ENCODE measurements around the gene LZTFL1.

LZTFL1 gene

GRCh38 chr3:45795882-45796765 lies 45.8 kb downstream of the LZTFL1 start, which contains the start of gene SLC6A20:
SLC6A20 (minus strand) TSS chr3:45796536; CDS start chr3:45796419, 117 bp downstream.
- ATAC-seq (replicated peaks) = peak; percentile 67
- peaks cover 5 to 9% of the 10 kb centered on the region in 2 donors for H3K4me1 Mint-ChIP-seq (ENCODE audit: low read depth in 2 of 2)
- peak within 1 kb of the TSS; percentile 57 to 82 for H3K27ac Mint-ChIP-seq
- peak within 1 kb of the TSS; percentile 78 for H3K4me3 Mint-ChIP-seq
- H3K9me3 Mint-ChIP-seq = no peaks in the 10 kb centered on the region
- no peaks in the 10 kb centered on the region for H3K36me3 Mint-ChIP-seq (ENCODE audit: insufficient read depth)
- DNase-seq = no peak
- H3K27me3 Mint-ChIP-seq = peaks cover 61 to 72% of the 10 kb centered on the region in 2 donors

- peaks cover 5 to 9% of the 10 kb centered on the region in 2 donors for H3K4me1 Mint-ChIP-seq (ENCODE audit: low read depth in 2 of 2)
- H3K27me3 Mint-ChIP-seq = peaks cover 66 to 72% of the 10 kb centered on the region in 2 donors
- H3K27ac Mint-ChIP-seq = peak overlapping the region; percentile 57 to 82
- no peaks in the 10 kb centered on the region for H3K9me3 Mint-ChIP-seq
- H3K4me3 Mint-ChIP-seq = peak overlapping the region; percentile 78
- DNase-seq (no peak), ATAC-seq (replicated peaks) (peak; percentile 16)
- no peaks in the 10 kb centered on the region for H3K36me3 Mint-ChIP-seq (ENCODE audit: insufficient read depth)
These were observed 46.4 kb downstream of the LZTFL1 start for GRCh38 chr3:45795509-45795881.

DNA sequence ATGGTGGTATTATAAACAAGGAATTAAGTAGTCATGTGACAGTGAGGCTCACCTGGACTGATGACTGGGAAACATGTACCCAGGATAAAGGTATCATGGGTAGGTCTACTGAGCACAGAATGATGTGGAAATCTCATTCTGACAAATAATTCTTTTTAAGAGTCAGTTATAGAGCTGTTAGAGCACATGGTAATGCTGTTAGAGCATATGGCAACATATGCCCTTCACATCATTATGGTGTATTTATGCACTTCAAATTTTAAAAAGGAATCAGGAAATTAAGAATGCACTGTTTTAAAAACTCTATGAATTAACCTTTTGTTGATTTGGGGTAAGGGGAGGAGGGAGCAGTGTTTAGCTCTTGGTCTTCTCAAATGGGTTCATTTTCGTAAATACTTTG lies 47.3 kb downstream of the LZTFL1 start:
- Mint-ChIP-seq H3K27me3 (peaks cover 64 to 72% of the 10 kb centered on the region in 2 donors), H3K4me1 (ENCODE audit: low read depth in 2 of 2) (peaks cover 5 to 9% of the 10 kb centered on the region in 2 donors), H3K36me3 (ENCODE audit: insufficient read depth) (no peaks in the 10 kb centered on the region), H3K9me3 (no peaks in the 10 kb centered on the region), H3K4me3 (no peak overlapping the region), H3K27ac (no peak overlapping the region)
- DNase-seq (no peak), ATAC-seq (replicated peaks) (no peak)

- ATAC-seq (replicated peaks) = no peak
- H3K27ac Mint-ChIP-seq = no peak overlapping the region
- no peaks in the 10 kb centered on the region for H3K36me3 Mint-ChIP-seq (ENCODE audit: insufficient read depth)
- H3K9me3 Mint-ChIP-seq = no peaks in the 10 kb centered on the region
- peaks cover 5 to 9% of the 10 kb centered on the region in 2 donors for H3K4me1 Mint-ChIP-seq (ENCODE audit: low read depth in 2 of 2)
- no peak overlapping the region for H3K4me3 Mint-ChIP-seq
- no peak for DNase-seq
- H3K27me3 Mint-ChIP-seq = peaks cover 59 to 67% of the 10 kb centered on the region in 2 donors
These were observed 47.8 kb downstream of the LZTFL1 start for GRCh38 chr3:45794177-45794560.

GRCh38 chr3:45793482-45794176 lies 48.3 kb downstream of the LZTFL1 start:
- H3K4me1 Mint-ChIP-seq (ENCODE audit: low read depth in 2 of 2) = peaks cover 5 to 9% of the 10 kb centered on the region in 2 donors
- DNase-seq (no peak), ATAC-seq (replicated peaks) (no peak)
- H3K27me3 Mint-ChIP-seq = peaks cover 54 to 62% of the 10 kb centered on the region in 2 donors
- H3K9me3 Mint-ChIP-seq = no peaks in the 10 kb centered on the region
- no peak overlapping the region for H3K27ac Mint-ChIP-seq
- H3K4me3 Mint-ChIP-seq = no peak overlapping the region
- no peaks in the 10 kb centered on the region for H3K36me3 Mint-ChIP-seq (ENCODE audit: insufficient read depth)

DNA sequence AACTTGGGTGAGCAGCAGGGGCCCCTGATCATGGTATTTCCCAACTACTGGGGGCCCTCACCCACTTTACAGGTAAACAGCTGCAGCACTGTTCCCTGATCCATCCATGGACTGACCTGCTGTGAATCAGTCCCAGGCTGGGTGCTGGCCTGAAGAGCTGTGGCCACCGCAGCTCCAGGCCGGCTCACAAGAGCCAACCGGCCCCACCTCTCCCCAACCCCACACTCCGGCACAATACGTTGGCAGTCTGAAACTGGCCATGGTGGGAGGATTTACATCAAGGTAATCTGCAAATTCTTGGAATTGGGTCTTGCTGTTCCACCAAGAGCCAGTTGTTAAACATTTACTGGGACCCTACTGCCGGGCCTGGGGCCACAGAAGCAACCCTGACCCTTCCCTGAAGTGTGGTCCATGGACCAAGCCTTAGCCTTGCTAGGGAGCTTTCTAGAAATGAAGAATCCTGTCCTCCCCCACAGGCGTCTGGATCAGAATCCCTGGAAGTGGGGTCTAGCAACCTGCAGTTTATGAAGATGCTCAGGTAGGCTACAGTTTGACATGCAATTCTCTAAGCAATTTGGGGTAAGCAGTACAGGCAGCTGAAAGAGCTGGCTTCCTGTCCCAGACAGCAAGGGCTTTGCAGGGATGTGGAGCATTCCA lies 49.3 kb downstream of the LZTFL1 start:
- Mint-ChIP-seq H3K4me1 (ENCODE audit: low read depth in 2 of 2) (peaks cover 5 to 9% of the 10 kb centered on the region in 2 donors), H3K27ac (no peak overlapping the region), H3K4me3 (no peak overlapping the region), H3K9me3 (no peaks in the 10 kb centered on the region), H3K36me3 (ENCODE audit: insufficient read depth) (no peaks in the 10 kb centered on the region), H3K27me3 (peaks cover 46 to 54% of the 10 kb centered on the region in 2 donors)
- ATAC-seq (replicated peaks) (no peak), DNase-seq (no peak)

GRCh38 chr3:45792036-45792435 lies 49.9 kb downstream of the LZTFL1 start:
- no peak overlapping the region for H3K4me3 Mint-ChIP-seq
- H3K4me1 Mint-ChIP-seq (ENCODE audit: low read depth in 2 of 2) = peaks cover 5 to 9% of the 10 kb centered on the region in 2 donors
- peak overlapping the region in 1 of 2 donors; percentile 42 for H3K27ac Mint-ChIP-seq
- DNase-seq (no peak), ATAC-seq (replicated peaks) (no peak)
- H3K27me3 Mint-ChIP-seq = peaks cover 46 to 54% of the 10 kb centered on the region in 2 donors
- no peaks in the 10 kb centered on the region for H3K9me3 Mint-ChIP-seq
- H3K36me3 Mint-ChIP-seq (ENCODE audit: insufficient read depth) = no peaks in the 10 kb centered on the region

GRCh38 chr3:45790596-45790995 lies 51.3 kb downstream of the LZTFL1 start:
- DNase-seq (no peak), ATAC-seq (replicated peaks) (no peak)
- Mint-ChIP-seq H3K36me3 (ENCODE audit: insufficient read depth) (no peaks in the 10 kb centered on the region), H3K27ac (no peak overlapping the region), H3K4me3 (no peak overlapping the region), H3K27me3 (peaks cover 34 to 47% of the 10 kb centered on the region in 2 donors), H3K4me1 (ENCODE audit: low read depth in 2 of 2) (peaks cover 4% of the 10 kb centered on the region in 2 donors), H3K9me3 (no peaks in the 10 kb centered on the region)

GRCh38 chr3:45789235-45789812 lies 52.6 kb downstream of the LZTFL1 start:
- no peaks in the 10 kb centered on the region for H3K4me1 Mint-ChIP-seq (ENCODE audit: low read depth in 2 of 2)
- DNase-seq (no peak), ATAC-seq (replicated peaks) (no peak)
- no peak overlapping the region for H3K4me3 Mint-ChIP-seq
- no peaks in the 10 kb centered on the region for H3K36me3 Mint-ChIP-seq (ENCODE audit: insufficient read depth)
- peaks cover 0 to 2% of the 10 kb centered on the region in 2 donors for H3K9me3 Mint-ChIP-seq
- peaks cover 21 to 35% of the 10 kb centered on the region in 2 donors for H3K27me3 Mint-ChIP-seq
- no peak overlapping the region for H3K27ac Mint-ChIP-seq

DNA sequence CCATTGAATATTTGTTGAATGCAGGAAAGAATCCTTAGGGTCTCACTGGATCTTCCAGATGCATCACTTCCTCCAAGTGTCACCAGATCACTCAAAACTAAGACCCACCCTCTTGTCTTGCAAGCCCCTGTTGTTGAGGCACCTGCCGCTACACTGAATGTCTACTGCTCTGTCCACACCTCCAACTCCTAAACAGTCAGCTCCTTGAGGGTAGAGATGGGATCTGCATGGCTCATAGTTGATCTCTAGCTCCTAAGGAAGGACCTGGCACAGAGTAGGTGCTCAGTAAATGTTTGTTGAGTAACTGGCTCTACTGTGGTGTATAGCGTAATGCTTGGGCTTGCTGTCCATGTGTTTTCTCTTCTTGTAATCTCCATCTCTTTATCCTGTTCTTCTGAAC lies 54.4 kb downstream of the LZTFL1 start:
- H3K36me3 Mint-ChIP-seq (ENCODE audit: insufficient read depth) = no peaks in the 10 kb centered on the region
- no peak for DNase-seq
- H3K27ac Mint-ChIP-seq = no peak overlapping the region
- H3K4me3 Mint-ChIP-seq = no peak overlapping the region
- H3K9me3 Mint-ChIP-seq = peaks cover 0 to 2% of the 10 kb centered on the region in 2 donors
- no peak for ATAC-seq (replicated peaks)
- H3K27me3 Mint-ChIP-seq = peaks cover 10 to 27% of the 10 kb centered on the region in 2 donors
- H3K4me1 Mint-ChIP-seq (ENCODE audit: low read depth in 2 of 2) = no peaks in the 10 kb centered on the region

GRCh38 chr3:45786801-45787495 lies 55.0 kb downstream of the LZTFL1 start:
- H3K36me3 Mint-ChIP-seq (ENCODE audit: insufficient read depth) = no peaks in the 10 kb centered on the region
- no peaks in the 10 kb centered on the region for H3K4me1 Mint-ChIP-seq (ENCODE audit: low read depth in 2 of 2)
- no peak for DNase-seq
- peaks cover 10 to 27% of the 10 kb centered on the region in 2 donors for H3K27me3 Mint-ChIP-seq
- H3K9me3 Mint-ChIP-seq = peaks cover 0 to 2% of the 10 kb centered on the region in 2 donors
- H3K27ac Mint-ChIP-seq = no peak overlapping the region
- no peak for ATAC-seq (replicated peaks)
- no peak overlapping the region for H3K4me3 Mint-ChIP-seq

DNA sequence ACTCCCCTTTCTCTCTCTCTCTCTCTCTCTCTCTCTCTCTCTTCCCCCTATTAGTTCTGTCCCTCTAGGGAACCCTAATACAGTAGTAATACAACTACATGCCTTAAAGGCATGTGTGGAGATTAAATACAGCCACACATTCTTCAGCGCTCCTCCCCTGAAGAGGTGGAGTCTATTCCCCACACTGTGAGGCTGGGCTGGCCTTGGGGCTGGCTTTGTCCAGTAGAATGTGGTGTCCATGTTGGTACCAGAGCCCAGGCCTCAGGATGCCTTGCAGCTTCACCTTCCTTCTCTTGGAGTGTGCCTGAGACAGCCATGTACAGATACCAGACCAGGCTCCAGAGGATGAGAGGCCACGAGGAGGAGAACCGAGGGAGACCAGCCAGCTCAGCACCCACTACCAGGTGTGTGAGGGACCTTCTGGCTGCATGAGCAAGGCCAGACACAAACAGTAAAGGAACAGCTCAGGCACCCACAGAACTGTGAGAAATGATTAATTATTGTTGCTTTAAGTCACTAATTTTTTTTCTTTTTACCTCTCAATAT lies 56.2 kb downstream of the LZTFL1 start:
- no peak overlapping the region for H3K27ac Mint-ChIP-seq
- H3K36me3 Mint-ChIP-seq (ENCODE audit: insufficient read depth) = no peaks in the 10 kb centered on the region
- H3K4me3 Mint-ChIP-seq = no peak overlapping the region
- H3K9me3 Mint-ChIP-seq = peaks cover 0 to 2% of the 10 kb centered on the region in 2 donors
- DNase-seq = no peak
- no peak for ATAC-seq (replicated peaks)
- H3K27me3 Mint-ChIP-seq = peaks cover 10 to 17% of the 10 kb centered on the region in 2 donors
- H3K4me1 Mint-ChIP-seq (ENCODE audit: low read depth in 2 of 2) = no peaks in the 10 kb centered on the region
